A549 (cell line): Measurements from ENCODE around the gene DYNC1I1. TPM values are rescaled to one million over a fixed set of nuclear protein-coding genes. Genes with fewer than 3 reads are reported as not detected.

ENCODE experiments used
- ATAC-seq, 2 experiments: fragments of 200-7000 bp in 1 of 2; fragments of >200 bp in 1 of 2; cut with Nextera tagmentation in 1 of 2; cut with Tn5 transposase in 1 of 2; 3 replicates each; pipeline versions ENCODE4 v1.8.0 to v1.9.1; 2018 to 2020; ENCODE audit warnings: mild to moderate bottlenecking in 1 of 2, moderate library complexity in 1 of 2
- CTCF ChIA-PET: fragments of 300-600 bp; sonication (Branson Sonifier 250); formaldehyde crosslinking; extraction: SDS; loops from one replicate; lab custom pipeline; 2021; ENCODE audit warnings: antibody characterized with exemption, inconsistent platforms; lab: Yijun Ruan, JAX
- POLR2A ChIA-PET: fragments of 350-600 bp; formaldehyde crosslinking; extraction: SDS; loops from one replicate; lab custom pipeline; 2021; ENCODE audit warnings: antibody characterized with exemption, inconsistent platforms; lab: Yijun Ruan, JAX
- DNase-seq, 2 experiments: peaks; one replicate each; pipeline versions ENCODE4 v3.0.0 to v3.0.0-alpha.2; 2011 to 2016; ENCODE audit warnings: low read depth in 1 of 2, low spot score in 1 of 2
- FAIRE-seq: peaks from 2 replicates; lab custom pipeline; 2011; peaks lifted over from hg19 to GRCh38; lab: Jason Lieb, UNC
- H3K27ac ChIP-seq, 2 experiments: fragments of >200 bp; sonication (Bioruptor Twin); formaldehyde crosslinking; 3 replicates each; pipeline ENCODE4 v1.5.1; 2016 to 2017
- H3K4me1 ChIP-seq: fragments of >200 bp; sonication (Bioruptor Twin); formaldehyde crosslinking; 3 replicates; pipeline ENCODE4 v1.6.1; 2016
- H3K4me2 ChIP-seq: fragments of >200 bp; sonication (Bioruptor Twin); formaldehyde crosslinking; 3 replicates; pipeline ENCODE4 v1.6.1; 2016
- H3K4me3 ChIP-seq: fragments of >200 bp; sonication (Bioruptor Twin); formaldehyde crosslinking; 3 replicates; pipeline ENCODE4 v1.5.1; 2016
- H3K9me3 ChIP-seq: fragments of >200 bp; sonication (Bioruptor Twin); formaldehyde crosslinking; 3 replicates; pipeline ENCODE4 v1.6.1; 2016
- CHD4 ChIP-seq: fragments of 200-600 bp; sonication (generic); IDR thresholded peaks from 2 replicates; pipeline ENCODE4 v1.6.1; 2016; ENCODE audit warnings: antibody characterized with exemption, mild to moderate bottlenecking, borderline replicate concordance
- CTCF ChIP-seq: fragments of >200 bp; sonication (Bioruptor Twin); formaldehyde crosslinking; IDR thresholded peaks from 3 replicates; pipeline ENCODE4 v1.5.1; 2016
- E2F6 ChIP-seq: IDR thresholded peaks from 2 replicates; pipeline ENCODE4 v1.6.1; 2012; ENCODE audit warnings: low read depth, borderline replicate concordance
- EHF ChIP-seq: fragments of 250-450 bp; sonication (Bioruptor Pico); IDR thresholded peaks from 2 replicates; pipeline ENCODE4 v1.5.0; 2020; ENCODE audit warnings: mild to moderate bottlenecking
- ELK1 ChIP-seq: fragments of 150-350 bp; IDR thresholded peaks from 2 replicates; pipeline ENCODE4 v1.6.1; 2014; ENCODE audit warnings: low read depth, mild to moderate bottlenecking, low read length
- FOXS1 ChIP-seq: fragments of 250-450 bp; sonication (Bioruptor Pico); IDR thresholded peaks from 2 replicates; pipeline ENCODE4 v1.5.0; 2020; ENCODE audit warnings: mild to moderate bottlenecking, moderate library complexity
- HES2 ChIP-seq: fragments of >200 bp; sonication (Bioruptor Twin); formaldehyde crosslinking; IDR thresholded peaks from 2 replicates; pipeline ENCODE4 v1.6.1; 2016
- HEYL ChIP-seq: fragments of 250-450 bp; sonication (Bioruptor Pico); IDR thresholded peaks from 2 replicates; pipeline ENCODE4 v1.8.0; 2021; ENCODE audit warnings: mild to moderate bottlenecking, moderate library complexity
- HOXA7 ChIP-seq: fragments of 250-450 bp; sonication (Bioruptor Pico); IDR thresholded peaks from 2 replicates; pipeline ENCODE4 v1.5.0; 2020; ENCODE audit warnings: mild to moderate bottlenecking, moderate library complexity
- HOXB13 ChIP-seq: fragments of 250-450 bp; sonication (Bioruptor Pico); IDR thresholded peaks from 2 replicates; pipeline ENCODE4 v1.5.0; 2020; ENCODE audit warnings: low read depth, mild to moderate bottlenecking, moderate library complexity
- HOXB5 ChIP-seq: fragments of 250-450 bp; sonication (Bioruptor Pico); IDR thresholded peaks from 2 replicates; pipeline ENCODE4 v1.5.0; 2020; ENCODE audit warnings: mild to moderate bottlenecking, moderate library complexity
- KDM1A ChIP-seq: fragments of 200-600 bp; sonication (generic); IDR thresholded peaks from 2 replicates; pipeline ENCODE4 v1.6.1; 2016; ENCODE audit warnings: low read depth, mild to moderate bottlenecking
- KDM5A ChIP-seq: fragments of 200-600 bp; sonication (generic); IDR thresholded peaks from 2 replicates; pipeline ENCODE4 v1.6.1; 2016; ENCODE audit warnings: antibody characterized with exemption, mild to moderate bottlenecking
- MAFK ChIP-seq: fragments of 450-650 bp; IDR thresholded peaks from 2 replicates; pipeline ENCODE4 v1.6.1; 2014; ENCODE audit not compliant: partially characterized antibody
- NR3C1 ChIP-seq: fragments of >200 bp; sonication (Bioruptor Twin); formaldehyde crosslinking; IDR thresholded peaks from 3 replicates; pipeline ENCODE4 v1.6.1; 2017
- POLR2A ChIP-seq: IDR thresholded peaks from 2 replicates; pipeline ENCODE4 v1.6.1; 2012; ENCODE audit warnings: mild to moderate bottlenecking, low read length
- POLR2AphosphoS2 ChIP-seq: conservative IDR thresholded peaks from 2 replicates; pipeline ENCODE4 v1.6.1; 2012; ENCODE audit warnings: low read length, improper control_type of control experiment, inconsistent platforms
- RCOR1 ChIP-seq: fragments of 150-350 bp; IDR thresholded peaks from 2 replicates; pipeline ENCODE4 v1.6.1; 2014; ENCODE audit warnings: antibody characterized with exemption, low read length, low read depth
- REST ChIP-seq: fragments of 200-600 bp; sonication (generic); IDR thresholded peaks from 2 replicates; pipeline ENCODE4 v1.6.1; 2016; ENCODE audit warnings: antibody characterized with exemption, mild to moderate bottlenecking, moderate library complexity
- RFX5 ChIP-seq: fragments of 450-650 bp; IDR thresholded peaks from 2 replicates; pipeline ENCODE4 v1.7.1; 2014; ENCODE audit warnings: antibody characterized with exemption, mild to moderate bottlenecking, moderate library complexity
- ZSCAN20 ChIP-seq: fragments of 250-450 bp; sonication (Bioruptor Pico); IDR thresholded peaks from 2 replicates; pipeline ENCODE4 v1.8.0; 2022; ENCODE audit warnings: mild to moderate bottlenecking, moderate library complexity
- WGBS: methylation state at CpG from one replicate; pipeline ENCODE4 v1.1.6; 2017; ENCODE audit errors: missing lambda C conversion rate; 5-methylcytosine and 5-hydroxymethylcytosine counted together
- polyA plus RNA-seq, 4 experiments: library from polyadenylated mRNA; depleted of rRNA in 3 of 4; stranded (reverse); fragments of >200 nt; fragmentation: RNase III in 1 of 4; extraction: RNeasy Plus Mini Kit Qiagen cat#74134 plus additional on column Dnase treatment in 1 of 4; gene quantifications; 2 replicates in 3 of 4; 3 replicates in 1 of 4; pipeline ENCODE4 v1.2.3, GENCODE V29; 2011 to 2017
- TF ChIP-seq, protein P1 (sequence below): IDR thresholded peaks from 2 replicates; pipeline ENCODE4 v1.6.1; 2012

DYNC1I1 gene
- polyA plus RNA-seq, 2 of the 4 experiments (the other 2 are of a cell fraction) = 0.04 TPM; not detected in 1

GRCh38 chr7:96016056-96016586, 243.8 kb downstream of the DYNC1I1 start:
- H3K27ac ChIP-seq = no peak overlapping the region
- FAIRE-seq (no peak), DNase-seq (no peak), ATAC-seq (no peak)
- ChIA-PET CTCF (interaction anchor here (1.0 kb wide), 1 partner anchor 13 kb away, joined by 3 read pairs; no protein-coding TSS in a partner anchor), POLR2A (no interaction called here)
- WGBS = under 1% methylated on average over 3 of the region's 3 CpGs
- no peaks in the 10 kb centered on the region for H3K9me3 ChIP-seq
- no peak overlapping the region for H3K4me3 ChIP-seq
- TF ChIP-seq EHF (no peak), HES2 (no peak), CTCF (no peak), KDM1A (no peak), ZSCAN20 (CRISPR knock-in tag) (no peak), REST (no peak), POLR2A (no peak), FOXS1 (CRISPR knock-in tag) (no peak), RFX5 (no peak), KDM5A (no peak), CHD4 (no peak), HEYL (CRISPR knock-in tag) (no peak), E2F6 (no peak), NR3C1 (no peak), POLR2AphosphoS2 (no peak), RCOR1 (no peak), MAFK (no peak)
- TF ChIP-seq, protein P1, sequence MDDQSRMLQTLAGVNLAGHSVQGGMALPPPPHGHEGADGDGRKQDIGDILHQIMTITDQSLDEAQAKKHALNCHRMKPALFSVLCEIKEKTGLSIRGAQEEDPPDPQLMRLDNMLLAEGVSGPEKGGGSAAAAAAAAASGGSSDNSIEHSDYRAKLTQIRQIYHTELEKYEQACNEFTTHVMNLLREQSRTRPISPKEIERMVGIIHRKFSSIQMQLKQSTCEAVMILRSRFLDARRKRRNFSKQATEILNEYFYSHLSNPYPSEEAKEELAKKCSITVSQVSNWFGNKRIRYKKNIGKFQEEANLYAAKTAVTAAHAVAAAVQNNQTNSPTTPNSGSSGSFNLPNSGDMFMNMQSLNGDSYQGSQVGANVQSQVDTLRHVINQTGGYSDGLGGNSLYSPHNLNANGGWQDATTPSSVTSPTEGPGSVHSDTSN = no peak
- no peaks in the 10 kb centered on the region for H3K4me1 ChIP-seq
- H3K4me2 ChIP-seq = no peak overlapping the region

- ChIA-PET CTCF (no interaction called here), POLR2A (no interaction called here)
- TF ChIP-seq KDM5A = no peak
- no peak for TF ChIP-seq HOXB13 (CRISPR knock-in tag)
- TF ChIP-seq CHD4 = no peak
- TF ChIP-seq FOXS1 (CRISPR knock-in tag) = no peak
- no peak for TF ChIP-seq HOXB5 (CRISPR knock-in tag)
- no peak for TF ChIP-seq ELK1
- no peak for TF ChIP-seq HOXA7
- no peak overlapping the region for H3K27ac ChIP-seq
- ATAC-seq (no peak), DNase-seq (no peak), FAIRE-seq (no peak)
- H3K4me2 ChIP-seq = no peak overlapping the region
- 0% methylated on average over 2 of the region's 2 CpGs for WGBS
- no peak overlapping the region for H3K4me3 ChIP-seq
- no peaks in the 10 kb centered on the region for H3K9me3 ChIP-seq
- no peaks in the 10 kb centered on the region for H3K4me1 ChIP-seq
These were observed 244.4 kb downstream of the DYNC1I1 start for GRCh38 chr7:96016735-96017134.
